CD4-positive, alpha-beta T cell treated with Interleukin-15 for 1 hour (primary cell): ENCODE data around the gene GRAP2.
"Not testable (repeated sequence)": the region's sequence is repeated elsewhere in the genome, so short reads cannot be mapped to it uniquely, and the experiment has no call there.

ENCODE experiments used
- DNase-seq: peaks from one replicate; pipeline ENCODE4 v3.0.0-alpha.2; 2020

The GRAP2 gene

GRCh38 chr22:39970742-39971141, 69.9 kb downstream of the GRAP2 start:
- no peak for DNase-seq

- DNase-seq, result no peak
Observed at GRCh38 chr22:39972641-39973040, 71.8 kb downstream of the GRAP2 start.

- DNase-seq, result no peak
Observed at GRCh38 chr22:39973656-39974055, 72.8 kb downstream of the GRAP2 start.

GRCh38 chr22:39974065-39974464, 73.2 kb downstream of the GRAP2 start:
- DNase-seq, result no peak

- no peak for DNase-seq
Observed at GRCh38 chr22:39979048-39979447, 78.2 kb downstream of the GRAP2 start.

GRCh38 chr22:39979458-39979857, 78.6 kb downstream of the GRAP2 start:
- no peak for DNase-seq

GRCh38 chr22:39980596-39980995, 79.7 kb downstream of the GRAP2 start:
- no peak for DNase-seq

- DNase-seq, result no peak
Observed at GRCh38 chr22:39983346-39983745, 82.5 kb downstream of the GRAP2 start.

GRCh38 chr22:39984006-39984405, 83.1 kb downstream of the GRAP2 start:
- DNase-seq, result no peak

- DNase-seq, result no peak
Observed at GRCh38 chr22:39984746-39985145, 83.9 kb downstream of the GRAP2 start.

- no peak for DNase-seq
Observed at GRCh38 chr22:39985383-39986035, 84.6 kb downstream of the GRAP2 start.

- no peak for DNase-seq
Observed at GRCh38 chr22:39988386-39989114, 87.7 kb downstream of the GRAP2 start.

- no peak for DNase-seq
Observed at GRCh38 chr22:39989633-39990032, 88.7 kb downstream of the GRAP2 start.

GRCh38 chr22:39990686-39991085, 89.8 kb downstream of the GRAP2 start:
- no peak for DNase-seq

- DNase-seq, result no peak
Observed at GRCh38 chr22:39991159-39991860, 90.4 kb downstream of the GRAP2 start.

GRCh38 chr22:39992088-39992826, 91.4 kb downstream of the GRAP2 start:
- no peak for DNase-seq

GRCh38 chr22:39992894-39993293, 92.0 kb downstream of the GRAP2 start:
- not testable (repeated sequence) for DNase-seq

GRCh38 chr22:39994041-39994565, 93.2 kb downstream of the GRAP2 start:
- DNase-seq, result peak; percentile 61

GRCh38 chr22:39994566-39995392, 93.9 kb downstream of the GRAP2 start, which contains the start of gene FAM83F:
TSS of gene FAM83F (plus strand) at chr22:39994954. CDS start at chr22:39995043, 89 bp downstream.
- no peak for DNase-seq

- no peak for DNase-seq
Observed at GRCh38 chr22:39995393-39996252, 94.7 kb downstream of the GRAP2 start.

- DNase-seq, result no peak
Observed at GRCh38 chr22:39996732-39997131, 95.8 kb downstream of the GRAP2 start.
